IMR-90 (cell line): ENCODE measurements around the gene ZNF497. TPM values are rescaled to one million over a fixed set of nuclear protein-coding genes. Genes with fewer than 3 reads are reported as not detected.
"Not testable (repeated sequence)": the region's sequence is repeated elsewhere in the genome, so short reads cannot be mapped to it uniquely, and the experiment has no call there.

Source experiments
- ATAC-seq: fragments of 200-7000 bp; cut with Tn5 transposase; 2 replicates; pipeline ENCODE4 v1.9.1; 2020; ENCODE audit warnings: low read depth, mild to moderate bottlenecking, moderate library complexity
- BruUV-seq: library from RNA; stranded (reverse); fragments of 400-500 nt; replicated peaks from 2 replicates; lab custom pipeline; 2021; lab: Mats Ljungman, UMichigan
- CTCF ChIA-PET: fragments of 300-600 bp; formaldehyde crosslinking; extraction: SDS; loops from one replicate; lab custom pipeline; 2021; ENCODE audit warnings: antibody characterized with exemption; lab: Yijun Ruan, JAX
- POLR2A ChIA-PET: fragments of 300-600 bp; sonication (Branson Sonifier 250); formaldehyde crosslinking; loops from one replicate; lab custom pipeline; 2022; ENCODE audit warnings: antibody characterized with exemption; ENCODE audit not compliant: unreplicated experiment; lab: Charles Lee
- DNase-seq: peaks from one replicate; pipeline ENCODE4 v3.0.0; 2013
- H2AFZ ChIP-seq: replicated peaks from 2 replicates; pipeline ENCODE3; 2013; ENCODE audit warnings: low read length, mild to moderate bottlenecking; ENCODE audit not compliant: poor library complexity
- H2AK5ac ChIP-seq: 2 replicates; pipeline ENCODE4 v1.6.1; 2013; ENCODE audit warnings: low read depth, low read length, inconsistent platforms
- H2AK9ac ChIP-seq: replicated peaks from 2 replicates; pipeline ENCODE3; 2013; ENCODE audit warnings: mild to moderate bottlenecking, low read depth, low read length, moderate library complexity; ENCODE audit not compliant: poor library complexity
- H2BK120ac ChIP-seq: 2 replicates; pipeline ENCODE4 v1.6.1; 2013; ENCODE audit warnings: low read depth, low read length, inconsistent platforms
- H2BK15ac ChIP-seq: 3 replicates; pipeline ENCODE4 v1.6.1; 2013; ENCODE audit warnings: low read depth, low read length, inconsistent platforms
- H2BK20ac ChIP-seq: 2 replicates; pipeline ENCODE4 v1.6.1; 2013; ENCODE audit warnings: low read depth, mild to moderate bottlenecking, inconsistent platforms, low read length, moderate library complexity
- H2BK5ac ChIP-seq: 2 replicates; pipeline ENCODE4 v1.6.1; 2013; ENCODE audit warnings: mild to moderate bottlenecking, low read depth, low read length, inconsistent platforms; ENCODE audit not compliant: poor library complexity, severe bottlenecking
- H3K14ac ChIP-seq: replicated peaks from 2 replicates; pipeline ENCODE4 v1.6.1; 2013; ENCODE audit warnings: low read depth, low read length, inconsistent platforms
- H3K18ac ChIP-seq: 2 replicates; pipeline ENCODE4 v1.6.1; 2013; ENCODE audit warnings: low read depth, low read length, control low read depth
- H3K23ac ChIP-seq: 2 replicates; pipeline ENCODE4 v1.6.1; 2013; ENCODE audit warnings: low read depth, low read length, inconsistent platforms
- H3K27ac ChIP-seq: 2 replicates; pipeline ENCODE4 v1.5.1; 2013; ENCODE audit warnings: mild to moderate bottlenecking, control low read depth, low read length; ENCODE audit not compliant: insufficient read depth
- H3K27me3 ChIP-seq: 2 replicates; pipeline ENCODE4 v1.6.1; 2013; ENCODE audit warnings: low read length; ENCODE audit not compliant: control insufficient read depth, insufficient read depth
- H3K36me3 ChIP-seq: 2 replicates; pipeline ENCODE4 v1.6.1; 2013; ENCODE audit warnings: low read length, mixed read lengths; ENCODE audit not compliant: control insufficient read depth, insufficient read depth
- H3K4ac ChIP-seq: 2 replicates; pipeline ENCODE4 v1.6.1; 2013; ENCODE audit warnings: low read depth, low read length, inconsistent platforms
- H3K4me1 ChIP-seq: 2 replicates; pipeline ENCODE4 v1.6.1; 2013; ENCODE audit warnings: low read length, mixed read lengths; ENCODE audit not compliant: control insufficient read depth, insufficient read depth
- H3K4me2 ChIP-seq: 2 replicates; pipeline ENCODE4 v1.6.1; 2013; ENCODE audit warnings: low read depth, mild to moderate bottlenecking, control low read depth, low read length, moderate library complexity
- H3K4me3 ChIP-seq: 2 replicates; pipeline ENCODE4 v1.5.1; 2013; ENCODE audit warnings: low read depth, mild to moderate bottlenecking, control low read depth, low read length, moderate library complexity; ENCODE audit not compliant: insufficient read depth
- H3K56ac ChIP-seq: 2 replicates; pipeline ENCODE4 v1.6.1; 2013; ENCODE audit warnings: low read length, inconsistent platforms; ENCODE audit not compliant: insufficient read depth; ENCODE audit errors: extremely low read depth
- H3K79me1 ChIP-seq, 2 experiments: 2 replicates each; pipeline ENCODE4 v1.6.1; 2013; ENCODE audit warnings: low read length in 2 of 2, inconsistent platforms in 1 of 2, low read depth in 1 of 2
- H3K9ac ChIP-seq: 2 replicates; pipeline ENCODE4 v1.6.1; 2013; ENCODE audit warnings: low read depth, low read length, control low read depth
- H3K9me1 ChIP-seq: 2 replicates; pipeline ENCODE4 v1.6.1; 2013; ENCODE audit warnings: low read length, inconsistent platforms; ENCODE audit not compliant: insufficient read depth
- H3K9me3 ChIP-seq: 2 replicates; pipeline ENCODE4 v1.6.1; 2013; ENCODE audit warnings: low read length; ENCODE audit not compliant: control insufficient read depth, insufficient read depth
- H4K20me1 ChIP-seq: 2 replicates; pipeline ENCODE4 v1.6.1; 2013; ENCODE audit warnings: low read length, inconsistent platforms; ENCODE audit not compliant: insufficient read depth
- H4K5ac ChIP-seq: 2 replicates; pipeline ENCODE4 v1.6.1; 2013; ENCODE audit warnings: mild to moderate bottlenecking, low read depth, low read length, control low read depth
- H4K8ac ChIP-seq, 2 experiments: 2 replicates each; pipeline ENCODE4 v1.6.1; 2013; ENCODE audit warnings: low read depth in 2 of 2, low read length in 2 of 2, control low read depth in 1 of 2, inconsistent platforms in 1 of 2
- H4K91ac ChIP-seq: 2 replicates; pipeline ENCODE4 v1.6.1; 2013; ENCODE audit warnings: low read depth, low read length, inconsistent platforms; ENCODE audit not compliant: insufficient read depth
- WGBS, 2 experiments: methylation state at CpG; one replicate each; pipeline versions ENCODE4 v1.1.5 to v1.1.7; 2013; ENCODE audit warnings: missing lambda C conversion rate in 2 of 2; ENCODE audit not compliant: insufficient read length in 1 of 2; ENCODE audit errors: extremely low coverage in 2 of 2; 5-methylcytosine and 5-hydroxymethylcytosine counted together
- dilution Hi-C: fragments of 300-500 bp; cut with HindIII; formaldehyde crosslinking; loops from one replicate; pipeline ENCODE4 v1.14.3; 2018; ENCODE audit warnings: low sequenced_read_pairs; ENCODE audit not compliant: unreplicated experiment
- in situ Hi-C: fragments of 300-500 bp; cut with MboI; formaldehyde crosslinking; loops from 3 replicates; pipeline ENCODE4 v1.14.3; 2019; ENCODE audit warnings: low sequenced_read_pairs, inconsistent platforms, mixed read lengths
- intact Hi-C: fragments of 100-400 bp; cut with micrococcal nuclease; formaldehyde crosslinking; loops from 2 replicates; pipeline ENCODE4 v1.10.0; 2022
- polyA plus RNA-seq, 3 experiments: library from polyadenylated mRNA; depleted of rRNA; stranded (reverse); fragments of >200 nt; gene quantifications; 2 replicates each; pipeline ENCODE4 v1.2.3, GENCODE V29; 2012; ENCODE audit warnings: low replicate concordance in 1 of 3
- total RNA-seq: library from RNA; depleted of rRNA; stranded (reverse); fragments of >200 nt; gene quantifications from 2 replicates; pipeline ENCODE4 v1.2.3, GENCODE V29; 2012

ZNF497 gene
- total and polyA plus RNA-seq, 2 of the 4 experiments (the other 2 are of a cell fraction): 0.18 to 0.24 TPM

- peak overlapping the region; percentile 66 for H3K4me3 ChIP-seq
- H3K18ac ChIP-seq, H3K36me3 ChIP-seq, H2AK9ac ChIP-seq, H2BK15ac ChIP-seq, H4K91ac ChIP-seq, H3K27me3 ChIP-seq, BruUV-seq, in situ Hi-C loops, H2BK120ac ChIP-seq, H3K9me3 ChIP-seq, DNase-seq, H3K4me1 ChIP-seq, H3K9me1 ChIP-seq, H2AK5ac ChIP-seq, intact Hi-C loops, H2BK20ac ChIP-seq, H4K5ac ChIP-seq, CTCF ChIA-PET, H4K20me1 ChIP-seq, H3K56ac ChIP-seq, dilution Hi-C loops, H2BK5ac ChIP-seq: not testable (repeated sequence)
- peak overlapping the region; percentile 22; the same call in 1 of the 2 replicates for H3K23ac ChIP-seq
- H2AFZ ChIP-seq: peak overlapping the region; percentile 99
- peak overlapping the region; percentile 72; the same call in 1 of the 2 replicates for H3K4ac ChIP-seq
- H3K27ac ChIP-seq: peak overlapping the region; percentile 57
- peak overlapping the region in 1 of 2 experiments; percentile 85; a peak in 3 of 4 replicates for H4K8ac ChIP-seq
- ATAC-seq: peak; percentile 1; the same call in 1 of the 2 replicates
- peaks cover 12 to 51% of the 10 kb centered on the region in 2 experiments for H3K79me1 ChIP-seq
- H3K4me2 ChIP-seq: peak overlapping the region; percentile 40
- POLR2A ChIA-PET: interaction anchor here (1.2 to 1.4 kb wide), 2 partner anchors 14 to 18 kb away, joined by 3 to 5 read pairs; partner anchors contain the start of gene ZNF497
- H3K14ac ChIP-seq: peak overlapping the region; percentile 74
- WGBS, 2 experiments: no CpG with 5 or more reads among the region's 12 CpGs
- H3K9ac ChIP-seq: peak overlapping the region; percentile 69
These were observed 14.5 kb downstream of the ZNF497 start for GRCh38 chr19:58348080-58348479.
